GM19193 (cell line): Measurements from ENCODE around the gene ENDOV.

Experiments used
- POLR2A ChIP-seq: IDR thresholded peaks from 4 replicates; pipeline ENCODE4 v1.6.1; 2011; ENCODE audit not compliant: insufficient read depth, insufficient read length; ENCODE audit errors: extremely low read depth

ENDOV gene

DNA sequence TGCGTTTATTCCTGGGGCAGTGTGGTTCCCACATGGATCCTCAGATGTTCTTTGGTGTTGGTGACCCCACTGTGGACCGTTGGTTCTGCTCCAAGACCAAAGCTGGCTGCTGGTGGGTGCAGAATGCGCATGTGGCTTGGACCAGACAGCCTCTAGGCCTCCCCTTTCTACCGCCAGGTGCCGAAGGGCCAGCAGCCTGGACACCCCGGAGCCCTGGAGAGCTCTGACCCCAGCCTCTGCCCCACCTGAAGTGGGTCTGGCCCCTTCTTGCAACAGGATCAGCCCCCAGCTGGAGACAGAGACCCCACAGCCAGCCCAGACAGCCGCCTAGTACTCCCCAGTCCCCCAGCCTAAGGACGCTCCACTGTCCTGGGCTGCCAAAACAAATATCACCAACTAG is 43.0 kb downstream of the ENDOV start:
- TF ChIP-seq POLR2A: no peak

- TF ChIP-seq POLR2A: no peak
Observed at GRCh38 chr17:80459234-80459633, 44.3 kb downstream of the ENDOV start.

- no peak for TF ChIP-seq POLR2A
Observed at GRCh38 chr17:80460429-80460834, 45.5 kb downstream of the ENDOV start.

- no peak for TF ChIP-seq POLR2A
Observed at GRCh38 chr17:80461528-80462160, 46.7 kb downstream of the ENDOV start.

- TF ChIP-seq POLR2A: no peak
Observed at GRCh38 chr17:80463784-80464400, 48.9 kb downstream of the ENDOV start.

GRCh38 chr17:80464486-80464885 is 49.5 kb downstream of the ENDOV start:
- no peak for TF ChIP-seq POLR2A

- TF ChIP-seq POLR2A: no peak
Observed at GRCh38 chr17:80465327-80465974, 50.5 kb downstream of the ENDOV start.

- TF ChIP-seq POLR2A: no peak
Observed at GRCh38 chr17:80466188-80466705, 51.3 kb downstream of the ENDOV start.

DNA sequence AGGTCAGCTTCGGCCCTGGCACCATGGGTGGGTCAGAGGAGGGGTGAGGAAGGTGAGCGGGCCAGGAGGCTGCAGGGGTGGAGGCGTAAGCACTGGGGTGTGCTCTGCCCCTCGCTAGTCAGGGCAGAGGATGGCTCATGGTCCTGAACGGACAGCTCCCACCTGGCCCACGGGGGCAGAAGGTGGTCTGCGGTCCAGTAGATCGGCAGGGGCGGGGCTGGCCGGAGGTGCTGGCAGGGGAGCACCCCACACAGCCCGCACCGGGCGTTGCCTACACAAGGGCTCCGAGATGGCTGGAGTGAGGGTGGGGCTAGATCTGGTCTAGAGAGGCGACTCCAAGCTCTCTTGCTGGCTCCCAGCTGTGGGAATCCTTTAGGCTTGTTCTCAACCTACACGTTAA is 53.3 kb downstream of the ENDOV start:
- no peak for TF ChIP-seq POLR2A

- TF ChIP-seq POLR2A: no peak
Observed at GRCh38 chr17:80468781-80469493, 54.0 kb downstream of the ENDOV start.

GRCh38 chr17:80469667-80470066 is 54.7 kb downstream of the ENDOV start:
- no peak for TF ChIP-seq POLR2A

GRCh38 chr17:80470603-80471002 is 55.6 kb downstream of the ENDOV start:
- TF ChIP-seq POLR2A: no peak

DNA sequence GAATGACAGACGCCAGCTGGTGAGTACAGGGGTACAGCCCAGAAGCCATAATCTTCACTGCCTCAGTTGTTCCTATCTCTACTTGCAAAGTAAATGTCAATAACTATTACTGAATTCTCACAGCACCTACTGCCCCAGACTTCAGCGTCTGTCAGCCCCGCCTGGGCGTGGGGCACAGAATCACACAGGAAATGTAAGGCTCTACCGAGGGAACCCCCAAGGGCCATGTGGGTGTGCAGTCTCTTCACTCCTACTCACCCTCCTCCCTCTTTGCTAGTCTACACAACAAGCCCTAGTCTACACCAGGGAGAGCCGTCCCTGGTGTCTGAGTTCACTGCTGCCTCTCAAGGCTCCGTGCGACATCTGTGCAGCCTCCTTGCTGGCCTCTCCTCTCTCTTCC is 57.0 kb downstream of the ENDOV start:
- TF ChIP-seq POLR2A: no peak

- no peak for TF ChIP-seq POLR2A
Observed at GRCh38 chr17:80472996-80473395, 58.0 kb downstream of the ENDOV start.

- TF ChIP-seq POLR2A: no peak
Observed at GRCh38 chr17:80473701-80474100, 58.7 kb downstream of the ENDOV start.
